Colonic mucosa (tissue), 4 donors: Measurements from ENCODE around the gene DCPS. TPM values are rescaled to one million over a fixed set of nuclear protein-coding genes. Genes with fewer than 3 reads are reported as not detected.

ENCODE experiments used
- DNase-seq: peaks from one replicate; pipeline ENCODE4 v3.0.0-alpha.2; 2020
- H3K27ac ChIP-seq: fragments of 200-600 bp; one replicate; pipeline ENCODE4 v1.8.0; 2021
- H3K27me3 ChIP-seq: fragments of 200-600 bp; one replicate; pipeline ENCODE4 v1.8.0; 2021
- H3K36me3 ChIP-seq: fragments of 200-600 bp; one replicate; pipeline ENCODE4 v1.8.0; 2021
- H3K4me1 ChIP-seq: fragments of 200-600 bp; one replicate; pipeline ENCODE4 v1.8.0; 2021; ENCODE audit warnings: mild to moderate bottlenecking
- H3K4me3 ChIP-seq: fragments of 200-600 bp; one replicate; pipeline ENCODE4 v1.8.0; 2021
- H3K9ac ChIP-seq, 2 donors: one replicate each; pipeline ENCODE4 v1.7.0; 2013; ENCODE audit warnings: control low read depth in 2 of 2, low read depth in 2 of 2, low read length in 2 of 2
- H3K9me3 ChIP-seq: fragments of 200-600 bp; one replicate; pipeline ENCODE4 v1.8.0; 2021
- intact Hi-C: fragments of 100-400 bp; cut with DNase I; formaldehyde crosslinking; loops from one replicate; pipeline ENCODE4 v1.14.1; 2022
- total RNA-seq, 2 donors: library from RNA; stranded (reverse); fragmentation: NEBNext Ultra II Directional in 1 of 2; extraction: Animal tissue kit (Norgen Biotek cat#: 25700) in 1 of 2; gene quantifications; one replicate each; pipeline ENCODE4 v1.2.1, GENCODE V29; 2021
- TF ChIP-seq, protein P1 (sequence below): fragments of 200-600 bp; IDR thresholded peaks from one replicate; pipeline ENCODE4 v1.8.0; 2022; ENCODE audit warnings: antibody characterized with exemption, mild to moderate bottlenecking
- donor health status: healthy.
- donor health status: DM: no; HTN: no; CAD: no.
- donor health status: DM: no; HTN: no; CAD: no.

The DCPS gene
- total RNA-seq, 2 donors from 2014 or later, result 17.2 to 31.1 TPM

DNA sequence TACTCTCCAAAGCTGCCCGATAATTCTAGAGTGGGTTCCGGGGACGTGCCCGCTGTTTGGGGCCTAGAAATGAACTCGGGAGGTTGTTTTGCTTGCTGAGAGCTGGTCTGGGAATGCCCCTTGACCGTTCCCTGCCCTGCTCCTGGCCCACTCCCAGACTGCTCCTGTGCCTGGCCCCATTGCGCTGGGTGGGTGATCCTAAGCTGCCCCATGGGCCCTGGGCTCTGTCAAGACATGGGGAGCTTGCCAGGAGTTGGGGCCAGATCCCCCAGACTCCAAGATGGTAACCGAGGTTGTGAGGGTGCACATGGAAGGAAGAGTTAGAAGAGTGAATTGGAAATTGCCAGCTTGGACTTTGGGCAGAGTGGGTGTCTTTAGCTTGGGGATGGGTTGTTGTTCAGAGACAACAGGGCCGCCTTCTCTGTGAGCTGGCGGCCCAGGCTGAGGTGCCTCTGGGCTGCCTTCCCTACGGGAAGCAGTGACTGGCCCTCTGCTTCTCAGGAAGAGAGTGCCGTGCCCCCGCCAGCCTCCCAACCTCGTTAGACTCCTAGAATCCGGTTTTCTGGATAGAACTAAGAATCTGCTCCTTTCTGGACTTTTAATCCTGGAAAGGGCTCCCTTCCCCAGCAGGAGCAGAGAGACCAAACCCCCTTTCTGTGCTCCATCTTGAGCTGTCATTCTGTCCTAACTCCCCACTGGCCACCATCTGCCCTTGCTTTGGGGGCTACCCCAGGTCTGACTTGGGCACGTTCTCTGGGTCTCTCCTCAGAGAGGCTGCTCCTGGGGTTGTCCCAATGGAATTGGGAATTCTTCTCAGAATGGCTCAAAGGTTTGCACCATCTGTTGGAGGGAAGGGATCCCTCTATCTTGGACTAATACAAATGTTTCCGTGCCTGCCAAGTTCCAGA, 53.4 kb downstream of the DCPS start:
- H3K27me3 ChIP-seq, result no peaks in the 10 kb centered on the region
- peak overlapping the region; percentile 59 for H3K4me3 ChIP-seq
- H3K9me3 ChIP-seq, result no peaks in the 10 kb centered on the region
- peaks cover 9% of the 10 kb centered on the region for H3K4me1 ChIP-seq
- TF ChIP-seq, protein P1, sequence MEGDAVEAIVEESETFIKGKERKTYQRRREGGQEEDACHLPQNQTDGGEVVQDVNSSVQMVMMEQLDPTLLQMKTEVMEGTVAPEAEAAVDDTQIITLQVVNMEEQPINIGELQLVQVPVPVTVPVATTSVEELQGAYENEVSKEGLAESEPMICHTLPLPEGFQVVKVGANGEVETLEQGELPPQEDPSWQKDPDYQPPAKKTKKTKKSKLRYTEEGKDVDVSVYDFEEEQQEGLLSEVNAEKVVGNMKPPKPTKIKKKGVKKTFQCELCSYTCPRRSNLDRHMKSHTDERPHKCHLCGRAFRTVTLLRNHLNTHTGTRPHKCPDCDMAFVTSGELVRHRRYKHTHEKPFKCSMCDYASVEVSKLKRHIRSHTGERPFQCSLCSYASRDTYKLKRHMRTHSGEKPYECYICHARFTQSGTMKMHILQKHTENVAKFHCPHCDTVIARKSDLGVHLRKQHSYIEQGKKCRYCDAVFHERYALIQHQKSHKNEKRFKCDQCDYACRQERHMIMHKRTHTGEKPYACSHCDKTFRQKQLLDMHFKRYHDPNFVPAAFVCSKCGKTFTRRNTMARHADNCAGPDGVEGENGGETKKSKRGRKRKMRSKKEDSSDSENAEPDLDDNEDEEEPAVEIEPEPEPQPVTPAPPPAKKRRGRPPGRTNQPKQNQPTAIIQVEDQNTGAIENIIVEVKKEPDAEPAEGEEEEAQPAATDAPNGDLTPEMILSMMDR, result no peak
- no peaks in the 10 kb centered on the region for H3K36me3 ChIP-seq
- H3K27ac ChIP-seq, result peak overlapping the region; percentile 57
- peak overlapping the region; percentile 43 to 66 for H3K9ac ChIP-seq
- no peak for DNase-seq
- intact Hi-C loops, result no loop called here

DNA sequence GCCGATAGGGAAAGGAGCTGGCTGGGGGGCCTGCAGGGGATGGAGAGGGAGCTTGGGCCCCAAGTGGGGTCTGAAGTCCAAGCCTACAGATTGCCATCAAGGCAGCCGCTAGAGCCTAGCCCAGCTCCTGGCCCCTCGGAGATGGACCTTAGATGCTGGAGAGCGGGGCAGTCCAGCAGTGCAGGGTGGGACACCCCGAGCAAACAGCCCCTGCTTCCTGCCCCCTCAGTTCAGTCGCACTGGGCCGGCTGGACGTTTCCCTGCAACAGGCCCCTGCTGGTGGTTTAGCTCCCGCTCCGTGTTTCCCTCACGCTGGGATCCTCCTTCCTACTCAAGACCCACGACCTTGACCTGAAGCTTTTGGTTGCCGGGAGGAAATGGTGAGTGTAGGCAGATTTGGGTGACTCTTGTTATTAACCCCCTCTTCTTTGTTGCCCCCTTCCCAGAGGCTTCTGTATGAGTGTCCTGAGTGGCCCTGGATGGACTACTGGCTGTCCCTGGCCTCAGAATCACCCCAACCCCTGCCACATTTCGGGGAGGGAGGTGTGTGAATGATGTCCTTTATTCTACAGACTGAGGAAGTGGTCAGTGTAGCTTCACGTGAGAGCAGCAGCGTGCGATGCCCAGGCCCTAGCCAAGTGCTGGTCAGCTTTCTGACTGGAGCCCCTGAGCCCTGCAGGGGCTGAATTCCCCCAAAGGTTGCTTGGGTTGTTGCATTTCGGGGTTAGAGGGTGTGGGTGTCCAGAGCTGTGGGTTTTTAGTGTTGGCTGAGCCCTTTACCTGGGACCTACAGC, 54.3 kb downstream of the DCPS start:
- intact Hi-C loops, result no loop called here
- H3K9ac ChIP-seq, result peak overlapping the region; percentile 1 to 35
- H3K36me3 ChIP-seq, result no peaks in the 10 kb centered on the region
- H3K27ac ChIP-seq, result no peak overlapping the region
- peaks cover 9% of the 10 kb centered on the region for H3K4me1 ChIP-seq
- H3K4me3 ChIP-seq, result no peak overlapping the region
- H3K9me3 ChIP-seq, result no peaks in the 10 kb centered on the region
- no peaks in the 10 kb centered on the region for H3K27me3 ChIP-seq
- TF ChIP-seq, protein P1, result no peak
- DNase-seq, result no peak

DNA sequence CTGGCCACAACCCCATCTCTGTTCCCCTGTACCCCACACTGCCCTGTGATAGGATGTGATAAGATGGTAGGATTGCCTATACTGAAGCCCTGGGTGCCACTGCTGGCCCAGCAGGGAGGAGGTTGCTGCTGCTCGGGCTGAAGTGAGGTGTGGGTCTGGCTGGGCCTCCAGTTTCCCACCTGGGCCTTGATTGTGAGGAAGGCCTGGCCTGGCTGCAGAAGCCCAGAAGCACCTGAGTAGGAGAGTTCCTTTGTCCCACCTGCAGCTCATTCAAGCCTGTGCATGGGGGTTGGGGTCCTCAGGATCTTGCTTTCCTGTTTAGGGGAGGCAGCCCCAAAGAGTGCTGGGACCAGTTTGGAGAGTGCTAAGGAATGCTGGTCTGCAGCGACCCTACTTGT, 54.9 kb downstream of the DCPS start:
- intact Hi-C loops, result no loop called here
- DNase-seq, result no peak
- Histone ChIP-seq H3K27ac (no peak overlapping the region), H3K4me1 (peaks cover 9% of the 10 kb centered on the region), H3K9ac (peak overlapping the region in 1 of 2 donors; percentile 1), H3K36me3 (no peaks in the 10 kb centered on the region), H3K27me3 (no peaks in the 10 kb centered on the region), H3K4me3 (no peak overlapping the region), H3K9me3 (no peaks in the 10 kb centered on the region)
- TF ChIP-seq, protein P1, result no peak

DNA sequence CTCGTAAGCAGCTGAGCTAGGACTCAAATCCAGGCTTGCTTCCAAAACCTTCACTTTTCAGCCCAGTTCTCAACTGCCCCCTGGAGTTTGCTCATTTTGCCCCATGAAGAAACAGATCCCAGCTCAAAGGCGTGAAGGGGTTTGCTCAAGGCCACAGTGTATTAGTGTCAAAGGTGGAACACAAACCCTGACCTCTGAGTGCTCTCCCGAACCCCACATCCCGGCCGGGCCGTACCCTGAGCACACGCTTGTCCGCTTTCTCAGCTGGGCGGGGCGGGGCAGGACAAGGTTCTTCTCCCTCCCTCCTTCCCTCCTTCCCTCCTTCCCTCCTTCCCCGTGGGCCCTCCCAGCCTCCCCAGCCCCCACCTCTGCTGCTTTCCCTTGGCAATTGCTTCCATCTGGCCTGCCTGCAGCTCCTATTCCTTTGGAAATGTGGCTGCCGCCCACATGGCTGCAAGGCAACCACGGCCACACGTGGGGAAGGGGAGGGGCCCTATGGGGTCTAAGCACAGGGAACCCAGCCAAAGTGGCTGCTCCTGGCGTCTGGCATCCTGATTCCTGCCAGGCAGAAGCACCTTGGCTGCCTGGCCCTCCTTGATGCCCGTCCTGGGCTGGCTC, 55.7 kb downstream of the DCPS start:
- Histone ChIP-seq H3K9me3 (no peaks in the 10 kb centered on the region), H3K36me3 (no peaks in the 10 kb centered on the region), H3K4me1 (peaks cover 9% of the 10 kb centered on the region), H3K4me3 (no peak overlapping the region), H3K27me3 (no peaks in the 10 kb centered on the region), H3K27ac (no peak overlapping the region), H3K9ac (no peak overlapping the region)
- TF ChIP-seq, protein P1, result no peak
- peak; percentile 75 for DNase-seq
- intact Hi-C loops, result no loop called here

DNA sequence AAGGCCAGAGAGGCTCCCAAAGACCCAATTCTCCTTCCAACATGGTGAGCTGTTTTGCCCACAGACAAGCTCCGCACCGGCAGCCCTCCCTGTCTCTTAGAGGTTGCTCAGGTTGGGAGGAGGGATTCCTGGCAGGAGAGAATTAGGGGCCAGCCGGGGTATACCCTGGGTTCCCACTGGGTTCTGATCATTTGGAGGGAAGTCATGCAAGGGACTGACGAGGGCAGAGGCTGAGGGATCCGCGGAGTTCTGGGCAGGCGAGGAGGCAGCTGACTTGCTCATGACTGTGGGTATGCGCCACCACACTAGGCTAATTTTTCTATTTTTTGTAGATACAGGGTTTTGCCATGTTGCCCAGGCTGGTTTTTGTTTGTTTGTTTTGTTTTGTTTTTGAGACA, 56.2 kb downstream of the DCPS start:
- intact Hi-C loops, result no loop called here
- no peaks in the 10 kb centered on the region for H3K9me3 ChIP-seq
- no peaks in the 10 kb centered on the region for H3K36me3 ChIP-seq
- H3K4me3 ChIP-seq, result no peak overlapping the region
- no peak overlapping the region for H3K27ac ChIP-seq
- H3K27me3 ChIP-seq, result no peaks in the 10 kb centered on the region
- TF ChIP-seq, protein P1, result no peak
- DNase-seq, result no peak
- no peak overlapping the region for H3K9ac ChIP-seq
- peaks cover 9% of the 10 kb centered on the region for H3K4me1 ChIP-seq
